Keratinocyte (primary cell): ENCODE data around the gene EXOC4. TPM values are rescaled to one million over a fixed set of nuclear protein-coding genes. Genes with fewer than 3 reads are reported as not detected.

Experiments used
- DNase-seq: peaks from one replicate; pipeline ENCODE4 v3.0.0-alpha.2; 2011; ENCODE audit warnings: low read depth, missing footprints, low spot score
- FAIRE-seq: peaks from 2 replicates; lab custom pipeline; 2011; peaks lifted over from hg19 to GRCh38; lab: Jason Lieb, UNC
- H2AFZ ChIP-seq: 2 replicates; pipeline ENCODE4 v1.6.0; 2012; ENCODE audit warnings: low read length, control low read depth, inconsistent platforms; ENCODE audit not compliant: control insufficient read depth
- H3K27ac ChIP-seq: 2 replicates; pipeline ENCODE4 v1.5.1; 2011; ENCODE audit warnings: low read length; ENCODE audit not compliant: control insufficient read depth, insufficient read depth
- H3K27me3 ChIP-seq: 3 replicates; pipeline ENCODE4 v1.6.0; 2011; ENCODE audit warnings: low read length; ENCODE audit not compliant: control insufficient read depth, insufficient read depth; ENCODE audit errors: extremely low read depth
- H3K36me3 ChIP-seq, 2 experiments: 2 replicates in 1 of 2; 3 replicates in 1 of 2; pipeline ENCODE4 v1.5.1; 2011; ENCODE audit warnings: low read length in 2 of 2, mild to moderate bottlenecking in 1 of 2; ENCODE audit not compliant: control insufficient read depth in 2 of 2, insufficient read depth in 2 of 2; ENCODE audit errors: extremely low read depth in 1 of 2
- H3K4me1 ChIP-seq: 3 replicates; pipeline ENCODE4 v1.5.1; 2011; ENCODE audit warnings: low read length; ENCODE audit not compliant: control insufficient read depth, insufficient read depth; ENCODE audit errors: extremely low read depth
- H3K4me2 ChIP-seq: 3 replicates; pipeline ENCODE4 v1.6.0; 2011; ENCODE audit warnings: low read depth, low read length; ENCODE audit not compliant: control insufficient read depth, insufficient read depth; ENCODE audit errors: extremely low read depth
- H3K4me3 ChIP-seq, 3 experiments: fragments of 200-600 bp in 1 of 3; sonication (generic) in 1 of 3; 2 replicates in 2 of 3; 3 replicates in 1 of 3; pipeline ENCODE4 v1.5.1; 2011 to 2016; ENCODE audit warnings: low read length in 3 of 3, mild to moderate bottlenecking in 3 of 3, control low read depth in 2 of 3, inconsistent platforms in 1 of 3, low read depth in 1 of 3, mixed read lengths in 1 of 3, mixed run types in 1 of 3, moderate library complexity in 1 of 3; ENCODE audit not compliant: control insufficient read depth in 2 of 3, insufficient read depth in 2 of 3; ENCODE audit errors: extremely low read depth in 1 of 3
- H3K79me2 ChIP-seq: 2 replicates; pipeline ENCODE4 v1.6.0; 2012; ENCODE audit warnings: low read length; ENCODE audit not compliant: control insufficient read depth, insufficient read depth
- H3K9ac ChIP-seq: 3 replicates; pipeline ENCODE4 v1.6.0; 2011; ENCODE audit warnings: low read length; ENCODE audit not compliant: control insufficient read depth, insufficient read depth; ENCODE audit errors: extremely low read depth
- H3K9me1 ChIP-seq: 3 replicates; pipeline ENCODE4 v1.6.0; 2011; ENCODE audit warnings: low read length; ENCODE audit not compliant: control insufficient read depth, insufficient read depth; ENCODE audit errors: extremely low read depth
- H3K9me3 ChIP-seq: 2 replicates; pipeline ENCODE4 v1.5.1; 2012; ENCODE audit warnings: low read depth, low read length; ENCODE audit not compliant: control insufficient read depth
- H4K20me1 ChIP-seq: 3 replicates; pipeline ENCODE4 v1.6.0; 2011; ENCODE audit warnings: low read length; ENCODE audit not compliant: control insufficient read depth, insufficient read depth; ENCODE audit errors: extremely low read depth
- EZH2 ChIP-seq: IDR thresholded peaks from one replicate; pipeline ENCODE4 v1.6.1; 2012; ENCODE audit warnings: inconsistent platforms, mild to moderate bottlenecking, low read length, moderate library complexity
- dilution Hi-C: fragments of 300-500 bp; cut with MboI; formaldehyde crosslinking; loops from one replicate; pipeline ENCODE4 v1.7.0; 2020; ENCODE audit warnings: low sequenced_read_pairs; ENCODE audit not compliant: extremely low pct_ligation_motif_present
- polyA plus RNA-seq, 5 experiments: library from polyadenylated mRNA; depleted of rRNA in 3 of 5; stranded (reverse) in 3 of 5; stranded (forward) in 1 of 5; unstranded in 1 of 5; fragments of >200 nt; gene quantifications; 1 replicate in 1 of 5; 2 replicates in 3 of 5; 3 replicates in 1 of 5; pipeline versions ENCODE4 v1.2.1 to v1.2.3, GENCODE V29; 2011 to 2012; ENCODE audit warnings: missing spikeins in 2 of 5, low read depth in 1 of 5, low replicate concordance in 1 of 5
- TF ChIP-seq, protein P1 (sequence below), 3 experiments: IDR thresholded peaks in 1 of 3; conservative IDR thresholded peaks in 1 of 3; optimal IDR thresholded peaks in 1 of 3; 2 replicates in 2 of 3; 3 replicates in 1 of 3; pipeline versions ENCODE3 to v1.5.1; 2011; ENCODE audit warnings: low read length in 3 of 3, mild to moderate bottlenecking in 3 of 3, moderate library complexity in 2 of 3, control low read depth in 1 of 3, inconsistent platforms in 1 of 3; ENCODE audit not compliant: insufficient read depth in 2 of 3; ENCODE audit errors: extremely low read depth in 1 of 3

Gene EXOC4
- polyA plus RNA-seq, 1 donor (not counting 4 experiments of a cell fraction or from before 2014, with no cell fraction given), result 52.6 TPM

DNA sequence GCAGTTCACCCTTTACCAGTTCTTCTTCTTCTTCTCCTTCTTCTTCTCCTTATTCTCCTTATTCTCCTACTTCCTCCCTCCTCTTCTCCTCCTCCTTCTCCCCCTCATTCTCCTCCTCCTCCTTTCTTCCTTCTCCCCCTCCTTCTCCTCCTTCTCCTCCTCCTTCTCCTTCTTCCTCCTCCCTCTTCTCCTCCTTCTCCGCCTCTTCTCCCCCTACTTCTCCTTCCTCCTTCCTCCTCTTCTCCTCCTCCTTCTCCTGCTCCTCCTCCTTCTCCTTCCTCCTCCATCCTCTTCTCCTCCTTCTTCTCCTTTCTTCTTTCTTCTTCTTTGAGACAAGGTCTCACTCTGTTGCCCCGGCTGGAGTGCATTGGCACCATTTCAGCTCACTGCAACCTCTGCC lies 816.3 kb downstream of the EXOC4 start:
- Histone ChIP-seq H3K27ac (no peak overlapping the region), H3K36me3 (peaks cover 0 to 2% of the 10 kb centered on the region in 2 experiments), H3K4me3 (no peak overlapping the region), H3K9me1 (no peaks in the 10 kb centered on the region), H3K4me2 (no peak overlapping the region), H2AFZ (no peak overlapping the region), H3K4me1 (no peaks in the 10 kb centered on the region), H3K79me2 (no peaks in the 10 kb centered on the region), H4K20me1 (no peaks in the 10 kb centered on the region), H3K9me3 (no peaks in the 10 kb centered on the region), H3K9ac (no peak overlapping the region), H3K27me3 (no peaks in the 10 kb centered on the region)
- dilution Hi-C loops, result no loop called here
- no peak for FAIRE-seq
- DNase-seq, result no peak
- no peak for TF ChIP-seq EZH2
- TF ChIP-seq, protein P1, sequence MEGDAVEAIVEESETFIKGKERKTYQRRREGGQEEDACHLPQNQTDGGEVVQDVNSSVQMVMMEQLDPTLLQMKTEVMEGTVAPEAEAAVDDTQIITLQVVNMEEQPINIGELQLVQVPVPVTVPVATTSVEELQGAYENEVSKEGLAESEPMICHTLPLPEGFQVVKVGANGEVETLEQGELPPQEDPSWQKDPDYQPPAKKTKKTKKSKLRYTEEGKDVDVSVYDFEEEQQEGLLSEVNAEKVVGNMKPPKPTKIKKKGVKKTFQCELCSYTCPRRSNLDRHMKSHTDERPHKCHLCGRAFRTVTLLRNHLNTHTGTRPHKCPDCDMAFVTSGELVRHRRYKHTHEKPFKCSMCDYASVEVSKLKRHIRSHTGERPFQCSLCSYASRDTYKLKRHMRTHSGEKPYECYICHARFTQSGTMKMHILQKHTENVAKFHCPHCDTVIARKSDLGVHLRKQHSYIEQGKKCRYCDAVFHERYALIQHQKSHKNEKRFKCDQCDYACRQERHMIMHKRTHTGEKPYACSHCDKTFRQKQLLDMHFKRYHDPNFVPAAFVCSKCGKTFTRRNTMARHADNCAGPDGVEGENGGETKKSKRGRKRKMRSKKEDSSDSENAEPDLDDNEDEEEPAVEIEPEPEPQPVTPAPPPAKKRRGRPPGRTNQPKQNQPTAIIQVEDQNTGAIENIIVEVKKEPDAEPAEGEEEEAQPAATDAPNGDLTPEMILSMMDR (optimal IDR thresholded peaks at IDR 0.05 in 1 of 3, IDR thresholded peaks at IDR 0.05 in 1 of 3, conservative IDR thresholded peaks at IDR 0.05 in 1 of 3; ENCODE audit: extremely low read depth in 1 of 3, insufficient read depth in 2 of 3, low read length in 3 of 3), result no peak

DNA sequence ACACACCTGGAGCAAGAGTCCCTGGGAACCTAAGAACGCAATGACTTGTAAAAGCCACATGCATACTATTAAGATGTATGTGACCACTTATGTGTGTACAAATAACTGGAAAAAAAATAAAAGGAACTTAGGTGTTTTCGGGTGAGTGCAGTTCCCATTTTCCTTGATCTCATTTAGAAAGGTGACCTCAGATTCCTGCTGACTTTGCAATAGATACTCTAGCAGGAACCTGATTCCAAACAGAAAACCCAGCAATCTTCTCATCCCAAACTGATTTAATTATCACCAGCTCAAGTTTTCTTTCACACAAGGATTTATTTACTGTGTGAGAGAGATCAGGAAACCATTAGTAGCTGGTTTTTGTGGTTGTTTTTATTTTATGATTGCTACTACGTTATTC lies 817.8 kb downstream of the EXOC4 start:
- dilution Hi-C loops, result no loop called here
- Histone ChIP-seq H4K20me1 (no peaks in the 10 kb centered on the region), H3K4me1 (no peaks in the 10 kb centered on the region), H3K9me3 (no peaks in the 10 kb centered on the region), H3K36me3 (peaks cover 0 to 2% of the 10 kb centered on the region in 2 experiments), H3K4me2 (no peak overlapping the region), H3K9ac (no peak overlapping the region), H3K79me2 (no peaks in the 10 kb centered on the region), H3K27me3 (no peaks in the 10 kb centered on the region), H3K4me3 (no peak overlapping the region), H3K9me1 (no peaks in the 10 kb centered on the region), H2AFZ (no peak overlapping the region), H3K27ac (no peak overlapping the region)
- TF ChIP-seq, protein P1 (optimal IDR thresholded peaks at IDR 0.05 in 1 of 3, IDR thresholded peaks at IDR 0.05 in 1 of 3, conservative IDR thresholded peaks at IDR 0.05 in 1 of 3; ENCODE audit: extremely low read depth in 1 of 3, insufficient read depth in 2 of 3, low read length in 3 of 3), result no peak
- TF ChIP-seq EZH2, result no peak
- DNase-seq (no peak), FAIRE-seq (no peak)
